Measurements from ENCODE around the gene RNF220. TPM values are rescaled to one million over a fixed set of nuclear protein-coding genes. Genes with fewer than 3 reads are reported as not detected.

The RNF220 gene
- polyA plus RNA-seq, 1 donor (not counting 4 experiments of a cell fraction or from before 2014, with no cell fraction given) = 42.7 TPM

GRCh38 chr1:44420535-44420934 lies 15.5 kb downstream of the RNF220 start:
- H3K79me2 ChIP-seq (ENCODE audit: control insufficient read depth, insufficient read depth, low read length) = no peaks in the 10 kb centered on the region
- no peak overlapping the region for H3K4me2 ChIP-seq (ENCODE audit: control insufficient read depth, extremely low read depth, insufficient read depth, low read depth, low read length)
- TF ChIP-seq, protein P1, sequence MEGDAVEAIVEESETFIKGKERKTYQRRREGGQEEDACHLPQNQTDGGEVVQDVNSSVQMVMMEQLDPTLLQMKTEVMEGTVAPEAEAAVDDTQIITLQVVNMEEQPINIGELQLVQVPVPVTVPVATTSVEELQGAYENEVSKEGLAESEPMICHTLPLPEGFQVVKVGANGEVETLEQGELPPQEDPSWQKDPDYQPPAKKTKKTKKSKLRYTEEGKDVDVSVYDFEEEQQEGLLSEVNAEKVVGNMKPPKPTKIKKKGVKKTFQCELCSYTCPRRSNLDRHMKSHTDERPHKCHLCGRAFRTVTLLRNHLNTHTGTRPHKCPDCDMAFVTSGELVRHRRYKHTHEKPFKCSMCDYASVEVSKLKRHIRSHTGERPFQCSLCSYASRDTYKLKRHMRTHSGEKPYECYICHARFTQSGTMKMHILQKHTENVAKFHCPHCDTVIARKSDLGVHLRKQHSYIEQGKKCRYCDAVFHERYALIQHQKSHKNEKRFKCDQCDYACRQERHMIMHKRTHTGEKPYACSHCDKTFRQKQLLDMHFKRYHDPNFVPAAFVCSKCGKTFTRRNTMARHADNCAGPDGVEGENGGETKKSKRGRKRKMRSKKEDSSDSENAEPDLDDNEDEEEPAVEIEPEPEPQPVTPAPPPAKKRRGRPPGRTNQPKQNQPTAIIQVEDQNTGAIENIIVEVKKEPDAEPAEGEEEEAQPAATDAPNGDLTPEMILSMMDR (optimal IDR thresholded peaks at IDR 0.05 in 1 of 3, IDR thresholded peaks at IDR 0.05 in 1 of 3, conservative IDR thresholded peaks at IDR 0.05 in 1 of 3; ENCODE audit: extremely low read depth in 1 of 3, insufficient read depth in 2 of 3, low read length in 3 of 3) = no peak
- no peak for TF ChIP-seq EZH2 (IDR thresholded peaks at IDR 0.05; ENCODE audit: low read length)
- H3K9ac ChIP-seq (ENCODE audit: control insufficient read depth, extremely low read depth, insufficient read depth, low read length) = no peak overlapping the region
- no peaks in the 10 kb centered on the region for H3K9me3 ChIP-seq (ENCODE audit: control insufficient read depth, low read depth, low read length)
- H2AFZ ChIP-seq (ENCODE audit: control insufficient read depth, low read length) = no peak overlapping the region
- DNase-seq (ENCODE audit: low read depth, low spot score) = no peak
- H3K27ac ChIP-seq (ENCODE audit: control insufficient read depth, insufficient read depth, low read length) = no peak overlapping the region
- FAIRE-seq = no peak
- no peaks in the 10 kb centered on the region for H3K36me3 ChIP-seq (ENCODE audit: control insufficient read depth in 2 of 2, extremely low read depth in 1 of 2, insufficient read depth in 2 of 2, low read length in 2 of 2)
- no peaks in the 10 kb centered on the region for H4K20me1 ChIP-seq (ENCODE audit: control insufficient read depth, extremely low read depth, insufficient read depth, low read length)
- H3K9me1 ChIP-seq (ENCODE audit: control insufficient read depth, extremely low read depth, insufficient read depth, low read length) = peaks cover 2% of the 10 kb centered on the region
- no peak overlapping the region for H3K4me3 ChIP-seq (ENCODE audit: control insufficient read depth in 2 of 3, extremely low read depth in 1 of 3, insufficient read depth in 2 of 3, low read depth in 1 of 3, low read length in 3 of 3)
- peaks cover 36% of the 10 kb centered on the region for H3K27me3 ChIP-seq (ENCODE audit: control insufficient read depth, extremely low read depth, insufficient read depth, low read length)
- peaks cover 24% of the 10 kb centered on the region for H3K4me1 ChIP-seq (ENCODE audit: control insufficient read depth, extremely low read depth, insufficient read depth, low read length)
- dilution Hi-C loops (cut with MboI; ENCODE audit: extremely low pct_ligation_motif_present, low sequenced_read_pairs) = no loop called here

DNA sequence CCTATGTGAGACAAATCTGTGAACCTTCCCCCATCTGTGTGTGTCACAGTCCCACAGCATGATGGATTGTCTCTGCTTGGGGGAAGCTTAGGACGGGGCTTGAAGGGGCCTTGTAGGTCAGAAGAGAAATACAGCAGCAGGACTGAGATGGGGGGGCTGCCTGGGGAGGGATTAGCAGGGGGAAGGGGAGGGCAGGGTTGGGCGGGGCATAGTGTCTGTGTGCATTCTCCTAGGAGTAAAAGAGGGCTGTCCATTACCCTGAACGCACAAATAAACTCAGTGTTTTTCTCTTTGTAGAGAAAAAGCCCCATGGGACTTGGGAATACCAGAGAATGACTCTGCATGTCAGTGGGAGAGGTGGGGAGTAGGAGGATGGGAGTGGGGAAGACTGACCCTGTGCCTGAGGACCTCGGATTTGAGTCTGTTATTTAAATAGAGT lies 16.4 kb downstream of the RNF220 start:
- peaks cover 2% of the 10 kb centered on the region for H3K9me1 ChIP-seq (ENCODE audit: control insufficient read depth, extremely low read depth, insufficient read depth, low read length)
- H3K36me3 ChIP-seq (ENCODE audit: control insufficient read depth in 2 of 2, extremely low read depth in 1 of 2, insufficient read depth in 2 of 2, low read length in 2 of 2) = no peaks in the 10 kb centered on the region
- no peaks in the 10 kb centered on the region for H3K79me2 ChIP-seq (ENCODE audit: control insufficient read depth, insufficient read depth, low read length)
- TF ChIP-seq, protein P1 (optimal IDR thresholded peaks at IDR 0.05 in 1 of 3, IDR thresholded peaks at IDR 0.05 in 1 of 3, conservative IDR thresholded peaks at IDR 0.05 in 1 of 3; ENCODE audit: extremely low read depth in 1 of 3, insufficient read depth in 2 of 3, low read length in 3 of 3) = no peak
- no peak overlapping the region for H3K4me3 ChIP-seq (ENCODE audit: control insufficient read depth in 2 of 3, extremely low read depth in 1 of 3, insufficient read depth in 2 of 3, low read depth in 1 of 3, low read length in 3 of 3)
- H3K4me2 ChIP-seq (ENCODE audit: control insufficient read depth, extremely low read depth, insufficient read depth, low read depth, low read length) = peak overlapping the region; percentile 45
- peaks cover 24% of the 10 kb centered on the region for H3K4me1 ChIP-seq (ENCODE audit: control insufficient read depth, extremely low read depth, insufficient read depth, low read length)
- dilution Hi-C loops (cut with MboI; ENCODE audit: extremely low pct_ligation_motif_present, low sequenced_read_pairs) = no loop called here
- no peak for FAIRE-seq
- no peak overlapping the region for H2AFZ ChIP-seq (ENCODE audit: control insufficient read depth, low read length)
- H3K27me3 ChIP-seq (ENCODE audit: control insufficient read depth, extremely low read depth, insufficient read depth, low read length) = peaks cover 26% of the 10 kb centered on the region
- H4K20me1 ChIP-seq (ENCODE audit: control insufficient read depth, extremely low read depth, insufficient read depth, low read length) = no peaks in the 10 kb centered on the region
- no peak for DNase-seq (ENCODE audit: low read depth, low spot score)
- H3K9ac ChIP-seq (ENCODE audit: control insufficient read depth, extremely low read depth, insufficient read depth, low read length) = no peak overlapping the region
- no peaks in the 10 kb centered on the region for H3K9me3 ChIP-seq (ENCODE audit: control insufficient read depth, low read depth, low read length)
- H3K27ac ChIP-seq (ENCODE audit: control insufficient read depth, insufficient read depth, low read length) = no peak overlapping the region
